Esophagus squamous epithelium (tissue), 5 donors: ENCODE data around the gene CBX4. TPM values are rescaled to one million over a fixed set of nuclear protein-coding genes. Genes with fewer than 3 reads are reported as not detected.

ENCODE experiments used
- DNase-seq: peaks from one replicate; lab custom pipeline; 2025; lab: John Stamatoyannopoulos, UW
- H3K27ac ChIP-seq, 4 donors: fragments of 200-600 bp; sonication (generic); one replicate each; pipeline ENCODE4 v1.5.1; 2016 to 2019; ENCODE audit warnings: mild to moderate bottlenecking in 1 of 4
- H3K27me3 ChIP-seq, 4 donors: fragments of 200-600 bp; sonication (generic); 1 replicate in 3 of 4; 2 replicates in 1 of 4; pipeline versions ENCODE4 v1.5.1 to v1.6.0; 2017 to 2021; ENCODE audit warnings: antibody characterized with exemption in 1 of 4
- H3K36me3 ChIP-seq, 3 donors: fragments of 200-600 bp; sonication (generic); one replicate each; pipeline ENCODE4 v1.5.1; 2016 to 2019
- H3K4me1 ChIP-seq, 3 donors: fragments of 200-600 bp; sonication (generic); one replicate each; pipeline ENCODE4 v1.5.1; 2017 to 2019
- H3K4me3 ChIP-seq, 4 donors: fragments of 200-600 bp; sonication (generic); 1 replicate in 3 of 4; 2 replicates in 1 of 4; pipeline ENCODE4 v1.5.1; 2016 to 2019; ENCODE audit warnings: mild to moderate bottlenecking in 2 of 4, moderate library complexity in 1 of 4
- H3K9me3 ChIP-seq, 3 donors: fragments of 200-600 bp; sonication (generic); one replicate each; pipeline ENCODE4 v1.5.1; 2016 to 2019
- CTCF ChIP-seq, 6 experiments: fragments of 450-650 bp in 4 of 6; fragments of 200-600 bp in 2 of 6; sonication (generic) in 2 of 6; IDR thresholded peaks; one replicate each; pipeline ENCODE4 v1.5.1; 2016 to 2019; ENCODE audit warnings: antibody characterized with exemption in 6 of 6, mild to moderate bottlenecking in 4 of 6, moderate library complexity in 4 of 6
- POLR2A ChIP-seq, 4 donors: fragments of 450-650 bp; IDR thresholded peaks; one replicate each; pipeline ENCODE4 v1.6.1; 2017; ENCODE audit warnings: antibody characterized with exemption in 4 of 4, mild to moderate bottlenecking in 4 of 4, moderate library complexity in 3 of 4
- WGBS, 2 donors: methylation state at CpG; one replicate each; pipeline ENCODE4 v1.1.5; 2018; 5-methylcytosine and 5-hydroxymethylcytosine counted together
- intact Hi-C: fragments of 100-400 bp; cut with DNase I; formaldehyde crosslinking; loops from one replicate; pipeline ENCODE4 v1.15.0; 2022
- total RNA-seq, 4 donors: library from RNA; depleted of rRNA; stranded (reverse); fragments of >200 nt; gene quantifications; one replicate each; pipeline ENCODE4 v1.1.0, GENCODE V29; 2016
- donor health status: DM: yes; HTN: yes; CAD: no.

The CBX4 gene
- total RNA-seq, 4 donors from 2014 or later = 9.0 to 26.3 (median 17.1) TPM

GRCh38 chr17:79825580-79825921, 13.7 kb downstream of the CBX4 start:
- DNase-seq = no peak
- peaks cover 0 to 10% (median 0%) of the 10 kb centered on the region in 3 donors for H3K4me1 ChIP-seq
- H3K27ac ChIP-seq = no peak overlapping the region
- TF ChIP-seq POLR2A (IDR thresholded peaks at IDR 0.05) (no peak), CTCF (IDR thresholded peaks at IDR 0.05) (no peak)
- intact Hi-C loops = no loop called here
- H3K36me3 ChIP-seq = no peaks in the 10 kb centered on the region
- no peak overlapping the region for H3K4me3 ChIP-seq
- no peaks in the 10 kb centered on the region for H3K9me3 ChIP-seq
- peaks cover 0 to 49% (median 0%) of the 10 kb centered on the region in 4 donors for H3K27me3 ChIP-seq
- 95% methylated on average over 3 to 4 of the region's 5 CpGs for WGBS, 2 donors

GRCh38 chr17:79824893-79825579, 14.2 kb downstream of the CBX4 start:
- H3K27ac ChIP-seq = no peak overlapping the region
- WGBS, 2 donors = 86 to 87% methylated on average over 4 to 5 of the region's 6 CpGs
- no peak overlapping the region for H3K4me3 ChIP-seq
- no peaks in the 10 kb centered on the region for H3K9me3 ChIP-seq
- DNase-seq = no peak
- peaks cover 0 to 7% (median 0%) of the 10 kb centered on the region in 3 donors for H3K4me1 ChIP-seq
- no peaks in the 10 kb centered on the region for H3K36me3 ChIP-seq
- H3K27me3 ChIP-seq = peaks cover 0 to 52% (median 0%) of the 10 kb centered on the region in 4 donors
- intact Hi-C loops = no loop called here
- no peak for TF ChIP-seq POLR2A (IDR thresholded peaks at IDR 0.05)
- no peak for TF ChIP-seq CTCF (IDR thresholded peaks at IDR 0.05)

GRCh38 chr17:79824234-79824633, 15.0 kb downstream of the CBX4 start:
- no peak for TF ChIP-seq CTCF (IDR thresholded peaks at IDR 0.05)
- no peak for TF ChIP-seq POLR2A (IDR thresholded peaks at IDR 0.05)
- no peaks in the 10 kb centered on the region for H3K36me3 ChIP-seq
- H3K27ac ChIP-seq = no peak overlapping the region
- H3K27me3 ChIP-seq = peaks cover 0 to 60% (median 0%) of the 10 kb centered on the region in 4 donors
- DNase-seq = no peak
- no peaks in the 10 kb centered on the region for H3K9me3 ChIP-seq
- WGBS, 2 donors = 95 to 96% methylated on average over 17 of the region's 17 CpGs
- intact Hi-C loops = no loop called here
- H3K4me1 ChIP-seq = peaks cover 0 to 7% (median 0%) of the 10 kb centered on the region in 3 donors
- H3K4me3 ChIP-seq = no peak overlapping the region

GRCh38 chr17:79822583-79823124, 16.6 kb downstream of the CBX4 start:
- Histone ChIP-seq H3K4me3 (no peak overlapping the region), H3K36me3 (no peaks in the 10 kb centered on the region), H3K9me3 (no peaks in the 10 kb centered on the region), H3K27ac (no peak overlapping the region), H3K27me3 (peaks cover 0 to 70% (median 0%) of the 10 kb centered on the region in 4 donors), H3K4me1 (peaks cover 0 to 7% (median 0%) of the 10 kb centered on the region in 3 donors)
- TF ChIP-seq POLR2A (IDR thresholded peaks at IDR 0.05) (no peak), CTCF (IDR thresholded peaks at IDR 0.05) (no peak)
- WGBS, 2 donors = 89 to 93% methylated on average over 17 of the region's 17 CpGs
- no peak for DNase-seq
- intact Hi-C loops = no loop called here

- no peak overlapping the region for H3K27ac ChIP-seq
- no peaks in the 10 kb centered on the region for H3K36me3 ChIP-seq
- no peak overlapping the region for H3K4me3 ChIP-seq
- intact Hi-C loops = no loop called here
- peaks cover 0 to 7% (median 0%) of the 10 kb centered on the region in 3 donors for H3K4me1 ChIP-seq
- no peak for DNase-seq
- WGBS, 2 donors = 82 to 83% methylated on average over 11 to 12 of the region's 12 CpGs
- H3K27me3 ChIP-seq = peaks cover 0 to 76% (median 2%) of the 10 kb centered on the region in 4 donors
- no peaks in the 10 kb centered on the region for H3K9me3 ChIP-seq
- no peak for TF ChIP-seq POLR2A (IDR thresholded peaks at IDR 0.05)
- TF ChIP-seq CTCF (IDR thresholded peaks at IDR 0.05) = no peak
Observed at GRCh38 chr17:79821331-79822095, 17.7 kb downstream of the CBX4 start.
